ENCODE data around the gene PRMT9. TPM values are rescaled to one million over a fixed set of nuclear protein-coding genes. Genes with fewer than 3 reads are reported as not detected.
A peak's percentile ranks its signal among the peaks of the same experiment; 100 is the strongest.

The PRMT9 gene
- total RNA-seq, 1 donor from 2014 or later: 5.1 TPM

DNA sequence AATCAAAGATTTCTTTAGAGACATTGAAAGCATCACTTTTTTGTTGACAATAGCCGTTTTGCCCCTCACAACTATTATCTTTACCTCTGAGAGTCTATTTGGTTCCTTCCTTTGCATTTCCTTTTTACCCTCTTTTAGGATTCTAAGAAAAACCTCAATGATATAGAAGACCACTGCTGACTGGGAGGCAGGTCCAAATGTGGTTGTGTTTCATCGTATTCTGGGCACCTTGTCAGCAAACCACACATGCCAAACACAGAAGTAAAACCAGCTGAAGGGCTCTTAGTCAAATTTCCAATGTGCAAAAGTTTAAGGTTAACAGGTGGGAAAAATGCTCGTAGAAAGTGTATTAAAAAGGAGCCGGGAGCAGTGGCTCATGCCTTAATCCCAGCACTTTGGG lies 5.1 kb upstream of the PRMT9 start:
- intact Hi-C loops (cut with micrococcal nuclease): no loop called here
- no peak for DNase-seq
- no peak for ATAC-seq

DNA sequence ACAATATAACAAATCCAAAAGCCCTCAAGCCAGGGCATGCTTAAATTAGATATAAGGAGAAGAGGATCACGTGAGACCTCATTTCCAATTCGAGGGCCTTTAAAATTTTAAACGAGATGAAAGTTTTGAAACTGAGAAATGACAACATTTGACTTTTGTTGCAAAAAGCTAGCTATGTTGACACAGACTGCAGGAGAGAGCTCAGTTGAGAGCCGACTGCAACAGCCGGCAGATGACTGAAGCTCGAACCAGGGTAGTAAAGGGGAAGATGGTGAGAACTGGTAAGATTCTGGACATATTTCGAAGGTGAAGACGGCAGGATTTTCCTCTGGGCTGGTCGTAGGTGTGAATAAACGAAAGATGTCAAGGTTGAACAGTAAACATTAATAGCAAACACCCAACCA lies 773 bp downstream of the PRMT9 start:
- DNase-seq (no peak), ATAC-seq (peak; percentile 53)
- intact Hi-C loops (cut with micrococcal nuclease): no loop called here

DNA sequence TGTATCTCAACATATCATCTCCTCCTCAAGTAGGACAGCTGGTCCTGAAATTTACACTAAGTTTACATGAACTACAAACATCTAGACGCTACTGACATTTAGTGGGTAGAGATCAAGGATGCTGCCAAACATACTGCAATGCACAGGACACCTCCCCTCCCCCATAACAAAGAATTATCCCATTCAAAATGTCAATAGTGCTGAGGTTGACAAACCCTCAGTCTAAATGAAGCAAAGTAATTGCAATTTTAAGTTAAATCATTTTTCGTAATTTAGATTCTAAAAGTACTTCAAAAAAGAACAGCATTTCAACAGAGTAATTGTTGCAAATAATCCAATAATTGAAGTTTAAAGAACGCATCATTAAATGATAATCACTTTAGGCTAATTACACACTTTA lies 1.2 kb downstream of the PRMT9 start:
- intact Hi-C loops (cut with micrococcal nuclease): no loop called here
- ATAC-seq (no peak), DNase-seq (no peak)

DNA sequence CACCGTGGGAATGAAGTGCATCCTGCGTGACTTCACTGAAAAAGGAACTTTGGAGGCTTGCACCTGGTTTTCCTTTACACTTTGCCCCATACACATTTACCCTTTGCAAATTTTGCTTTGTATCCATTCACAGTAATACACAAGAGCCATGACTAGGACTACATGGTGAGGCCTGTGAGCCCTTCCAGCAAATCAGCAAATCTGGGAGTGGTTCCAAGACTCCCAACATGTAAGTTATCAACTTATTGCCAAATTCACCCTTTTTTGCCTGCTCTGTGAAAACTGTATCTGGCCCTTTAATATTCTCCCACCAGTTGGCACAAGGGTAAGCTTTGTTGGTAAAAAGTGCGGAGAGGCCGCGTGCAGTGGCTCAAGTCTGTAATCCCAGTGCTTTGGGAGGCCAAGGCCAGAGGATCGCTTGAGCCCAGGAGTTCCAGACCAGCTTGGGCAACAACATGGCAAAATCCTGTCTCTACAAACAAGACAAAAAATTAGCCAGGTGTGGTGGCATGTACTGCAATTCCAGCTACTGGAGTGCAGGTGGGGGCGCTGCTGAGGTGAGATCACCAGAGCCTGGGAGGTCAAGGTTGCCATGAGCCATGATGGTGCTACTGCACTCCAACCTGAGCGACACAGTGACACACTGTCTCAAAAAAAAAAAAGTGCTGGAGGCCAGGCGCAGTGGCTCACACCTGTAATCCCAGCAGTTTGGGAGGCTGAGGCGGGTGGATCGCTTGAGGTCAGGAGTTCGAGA lies 5.0 kb downstream of the PRMT9 start:
- DNase-seq: no peak
- intact Hi-C loops (cut with micrococcal nuclease): no loop called here
- ATAC-seq: no peak

DNA sequence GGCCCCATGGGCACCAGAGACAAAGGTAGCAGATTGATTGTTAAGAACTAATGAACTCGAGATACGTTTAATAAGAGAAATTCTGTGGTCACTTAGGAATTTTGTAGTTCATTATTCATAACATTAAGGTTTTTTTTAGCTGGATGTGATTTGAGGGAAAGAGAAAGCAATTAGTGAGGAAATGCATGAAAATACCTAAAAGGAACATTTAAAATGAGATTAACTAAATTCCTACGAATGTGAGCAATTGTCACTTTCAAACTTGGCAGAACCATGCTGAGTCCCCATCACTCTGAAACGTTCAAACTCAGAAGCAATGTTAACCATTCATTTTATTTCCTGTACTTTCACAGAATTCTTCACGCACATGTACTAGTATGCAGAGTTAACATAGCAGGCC lies 5.9 kb downstream of the PRMT9 start:
- ATAC-seq: no peak
- no peak for DNase-seq
- intact Hi-C loops (cut with micrococcal nuclease): no loop called here

DNA sequence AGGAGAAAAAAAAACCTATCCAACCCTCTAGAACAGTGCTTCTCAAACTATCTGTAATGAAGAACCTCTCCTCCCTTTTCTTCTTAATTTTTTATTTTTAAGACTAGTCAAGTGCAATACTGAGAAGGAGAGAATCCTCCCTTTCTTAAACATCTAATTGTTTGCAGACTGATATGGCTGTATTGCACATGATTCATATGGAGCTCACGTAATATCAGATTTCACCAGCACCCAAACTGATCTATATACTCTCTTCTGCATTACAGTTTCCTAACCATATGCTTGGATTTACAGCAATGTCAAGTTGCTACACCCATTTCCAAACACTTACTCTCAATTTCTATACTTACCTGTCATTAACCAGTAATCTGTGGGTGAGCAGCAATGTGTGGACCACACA lies 9.5 kb downstream of the PRMT9 start:
- ATAC-seq: no peak
- DNase-seq: no peak
- intact Hi-C loops (cut with micrococcal nuclease): no loop called here

DNA sequence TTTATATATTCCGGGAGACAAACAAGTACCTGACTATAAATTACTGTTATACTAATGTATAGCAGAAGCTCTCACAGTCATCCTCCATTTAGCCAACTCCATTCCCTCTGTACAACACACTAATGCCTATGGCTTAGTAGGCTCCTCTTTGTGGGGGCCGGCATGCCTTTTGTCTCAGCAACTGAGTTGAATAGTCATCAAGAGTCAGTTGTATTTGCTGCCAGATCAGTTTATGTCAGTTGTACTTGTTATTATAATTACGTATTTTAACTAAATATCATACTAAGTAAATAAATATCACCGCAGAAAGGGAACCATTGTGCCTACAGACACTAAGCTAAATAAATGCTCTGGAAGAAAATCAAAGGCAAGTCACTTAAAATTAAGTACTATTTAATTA lies 9.9 kb downstream of the PRMT9 start:
- intact Hi-C loops (cut with micrococcal nuclease): no loop called here
- DNase-seq: no peak
- no peak for ATAC-seq

DNA sequence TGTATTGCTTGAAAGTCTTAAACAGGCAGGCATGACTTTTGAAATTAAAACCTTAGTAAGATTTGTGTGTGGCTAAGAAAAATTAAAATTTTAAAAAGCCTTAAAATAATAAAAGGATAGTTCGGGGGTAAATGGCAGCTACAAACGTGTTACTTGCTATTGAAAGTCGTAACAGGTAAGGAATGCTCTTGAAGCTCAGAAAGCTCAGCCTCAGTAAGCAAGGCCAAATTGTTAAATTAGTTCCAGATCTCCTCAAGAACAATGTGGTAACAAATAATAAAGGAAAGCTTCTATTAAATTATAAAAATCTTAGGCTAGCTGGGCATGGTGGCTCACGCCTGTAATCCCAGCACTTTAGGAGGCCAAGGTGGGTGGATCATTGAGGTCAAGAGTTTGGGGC lies 25.5 kb downstream of the PRMT9 start:
- intact Hi-C loops (cut with micrococcal nuclease): no loop called here
- no peak for ATAC-seq
- no peak for DNase-seq

DNA sequence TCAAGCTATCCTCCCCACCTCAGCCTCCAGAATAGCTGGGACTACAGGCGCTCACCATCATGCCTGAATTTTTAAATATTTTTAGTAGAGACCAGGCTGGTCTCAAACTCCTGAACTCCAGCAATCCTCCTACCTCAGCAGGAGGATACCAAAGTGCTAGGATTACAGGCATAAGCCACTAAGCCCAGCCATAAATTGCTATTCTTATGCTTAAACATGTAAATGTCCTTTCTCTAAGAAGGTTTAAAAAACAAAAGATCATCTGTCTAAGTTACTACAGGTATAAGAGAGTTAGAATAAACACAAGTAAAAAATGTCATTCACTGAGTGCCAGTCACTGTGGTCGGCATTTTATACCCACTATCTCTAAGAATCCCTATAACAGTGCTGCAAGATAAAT lies 28.3 kb downstream of the PRMT9 start:
- DNase-seq (no peak), ATAC-seq (no peak)
- intact Hi-C loops (cut with micrococcal nuclease): no loop called here

DNA sequence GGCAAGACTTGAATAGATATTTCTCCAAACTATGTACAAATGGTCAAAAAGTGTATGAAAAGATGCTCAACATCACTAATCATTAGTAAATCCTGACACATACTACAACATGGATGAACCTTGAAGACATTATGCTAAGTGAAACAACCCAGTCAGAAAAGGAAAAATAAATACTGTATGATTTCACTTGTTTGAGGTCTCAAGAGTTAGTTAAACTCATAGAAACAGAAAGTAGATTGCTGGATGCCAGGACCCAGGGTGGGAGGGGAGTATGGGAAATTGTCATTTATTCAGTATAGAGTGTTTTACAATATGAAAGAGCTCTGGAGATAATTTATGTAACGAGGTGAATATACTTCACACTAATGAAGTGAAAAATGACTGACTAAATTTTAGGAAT lies 32.4 kb downstream of the PRMT9 start:
- intact Hi-C loops (cut with micrococcal nuclease): no loop called here
- ATAC-seq: no peak
- no peak for DNase-seq

DNA sequence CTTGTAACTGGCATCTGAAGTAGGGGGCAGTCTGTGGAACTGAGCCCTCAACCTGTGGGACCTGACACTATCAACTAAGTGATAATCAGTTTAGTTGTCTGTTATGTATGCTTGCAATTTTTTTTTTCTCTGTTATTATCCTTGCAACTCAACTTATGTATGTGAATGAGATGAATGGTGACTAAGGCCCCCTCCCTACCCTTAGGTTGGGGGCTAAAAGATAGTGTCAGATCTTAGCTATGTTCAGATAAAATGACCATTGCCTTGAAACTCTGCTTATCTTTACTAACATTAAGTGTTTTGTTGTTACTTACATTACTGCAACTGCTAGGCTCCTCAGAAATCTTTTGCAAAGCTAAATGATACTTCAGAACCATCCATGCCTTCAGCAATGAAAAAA lies 35.3 kb downstream of the PRMT9 start:
- ATAC-seq: no peak
- intact Hi-C loops (cut with micrococcal nuclease): no loop called here

DNA sequence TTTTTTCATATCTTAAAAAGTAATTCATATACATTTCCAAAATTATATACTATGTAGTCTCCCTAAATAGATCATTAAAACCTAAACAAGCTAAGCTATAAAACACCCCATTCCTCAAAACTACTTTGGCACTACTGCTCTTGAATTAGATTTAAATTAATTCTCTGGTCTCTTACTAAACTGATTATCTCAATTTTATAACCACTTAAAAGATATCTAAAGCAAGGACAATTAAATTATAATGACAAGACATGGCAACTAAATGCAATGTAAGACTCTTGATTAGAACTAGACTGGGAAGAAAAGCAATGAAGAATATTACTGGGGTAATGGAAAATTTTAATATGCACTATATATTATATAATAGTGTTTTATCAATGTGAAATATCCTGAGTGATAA lies 38.9 kb downstream of the PRMT9 start:
- no peak for DNase-seq
- no peak for ATAC-seq
- intact Hi-C loops (cut with micrococcal nuclease): no loop called here

More for the DNA sequence above, 35.3 kb downstream of the PRMT9 start:
- DNase-seq: no peak

DNA sequence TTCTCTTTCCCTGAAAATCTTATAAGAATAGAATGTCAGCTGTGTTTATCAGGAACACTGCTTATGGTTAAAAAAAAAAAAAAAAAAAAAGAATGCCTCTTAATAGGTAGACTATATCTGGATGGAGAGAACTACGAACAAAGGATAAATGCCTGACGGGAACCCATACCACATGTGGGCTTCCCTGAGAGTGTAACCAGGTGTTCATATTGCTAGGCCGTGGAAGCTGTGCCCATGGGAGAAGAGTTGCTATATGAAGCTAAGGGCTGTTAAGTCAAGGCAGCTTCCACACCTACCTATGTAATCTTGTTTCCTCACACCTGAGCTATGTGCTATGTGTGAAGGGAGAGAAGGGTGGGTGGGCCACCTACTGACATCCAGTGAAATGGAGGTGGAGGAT lies 39.5 kb downstream of the PRMT9 start:
- ATAC-seq: no peak
- intact Hi-C loops (cut with micrococcal nuclease): no loop called here
- no peak for DNase-seq

DNA sequence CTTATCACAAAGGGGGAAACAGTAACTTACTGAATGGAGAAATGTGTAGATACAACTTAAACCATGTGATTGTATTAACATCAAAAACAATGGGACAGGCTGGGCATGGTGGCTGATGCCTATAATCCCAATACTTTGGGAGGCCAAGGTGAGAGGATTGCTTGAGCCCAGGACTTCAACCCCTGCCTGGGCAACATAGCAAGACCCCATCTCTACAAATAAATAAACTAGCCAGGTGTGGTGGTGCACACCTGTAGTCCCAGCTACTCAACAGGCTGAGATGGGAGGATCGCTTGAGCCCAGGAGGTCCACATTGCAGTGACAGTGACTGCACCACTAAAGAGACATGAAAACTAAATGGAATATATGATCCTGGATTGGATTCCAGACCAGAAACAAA lies 40.3 kb downstream of the PRMT9 start:
- ATAC-seq: no peak
- intact Hi-C loops (cut with micrococcal nuclease): no loop called here
- DNase-seq: no peak

DNA sequence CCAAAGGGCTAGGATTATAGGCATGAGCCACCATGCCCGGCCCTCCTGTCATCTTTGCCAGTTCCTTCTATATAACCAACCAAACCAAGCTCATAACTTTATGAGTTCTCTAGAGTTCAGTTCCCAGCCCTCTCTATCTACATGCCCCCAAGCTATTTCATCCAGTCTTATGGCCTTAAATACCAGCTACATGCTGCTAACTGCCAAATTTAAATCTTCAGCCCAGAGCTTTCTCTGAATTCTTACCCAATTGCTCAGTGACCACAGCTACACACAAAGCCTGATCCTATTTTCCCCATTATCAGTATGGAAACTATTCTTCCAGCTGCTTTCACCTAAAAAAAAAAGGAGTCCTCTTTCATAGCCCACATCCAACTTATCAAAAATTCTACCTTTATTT lies 43.6 kb downstream of the PRMT9 start:
- no peak for DNase-seq
- no peak for ATAC-seq
- intact Hi-C loops (cut with micrococcal nuclease): no loop called here

DNA sequence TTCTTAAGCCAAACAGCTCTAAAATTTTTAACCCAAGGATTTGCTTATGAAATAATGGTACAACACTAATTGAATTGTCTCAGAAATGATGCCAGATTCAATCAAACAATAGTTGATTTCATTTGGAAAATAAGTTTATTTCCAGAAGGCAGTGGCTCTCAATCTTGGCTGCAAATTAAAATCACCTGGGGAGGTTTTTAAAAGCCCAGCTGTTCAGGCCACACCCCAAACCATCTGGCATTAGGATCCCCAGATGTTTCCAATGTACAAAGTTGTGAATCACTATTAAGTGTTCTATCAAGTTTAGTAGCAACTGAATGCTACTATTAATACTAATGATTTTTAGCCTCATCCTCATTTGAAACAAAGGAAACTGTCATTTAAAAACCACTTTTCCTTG lies 44.6 kb downstream of the PRMT9 start:
- intact Hi-C loops (cut with micrococcal nuclease): no loop called here
- DNase-seq (no peak), ATAC-seq (no peak)

DNA sequence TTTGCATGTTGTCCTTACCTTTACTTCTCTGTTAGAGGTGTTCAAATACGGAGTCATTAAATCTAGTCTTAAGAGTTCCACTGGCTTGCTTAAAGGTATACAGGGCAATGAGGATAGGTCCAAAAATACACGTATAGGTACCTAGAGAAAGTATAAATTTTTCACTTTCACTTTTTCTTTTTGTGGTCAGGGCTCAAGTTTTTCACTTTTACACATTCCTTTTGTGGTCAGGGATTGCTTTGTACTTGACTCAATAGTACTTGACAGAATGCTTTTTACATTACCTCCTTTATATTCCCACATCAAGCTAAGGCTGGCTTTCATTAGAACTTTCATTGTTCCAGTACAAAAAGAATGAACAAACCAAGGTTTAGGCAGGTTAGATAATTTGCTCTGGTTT lies 45.0 kb downstream of the PRMT9 start:
- ATAC-seq (no peak), DNase-seq (no peak)
- intact Hi-C loops (cut with micrococcal nuclease): no loop called here

DNA sequence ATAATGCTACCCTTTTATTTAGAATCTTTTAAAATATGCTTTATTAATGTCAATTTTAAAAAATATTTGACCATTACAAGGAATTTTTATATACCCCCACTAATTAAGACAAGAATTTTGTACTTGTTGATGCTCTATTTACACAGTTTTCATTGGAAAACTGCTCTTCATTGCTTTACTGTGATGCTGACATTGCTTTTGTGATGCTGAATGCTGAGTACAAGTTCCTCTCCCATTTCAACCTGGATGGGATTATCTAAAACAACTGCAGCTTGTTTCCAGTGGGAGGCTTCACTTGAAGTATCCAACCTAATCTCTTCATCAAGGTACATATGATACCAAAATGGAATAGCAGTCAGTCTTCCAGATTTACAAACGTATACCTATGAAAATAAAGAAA lies 45.6 kb downstream of the PRMT9 start:
- DNase-seq (no peak), ATAC-seq (no peak)
- intact Hi-C loops (cut with micrococcal nuclease): no loop called here

DNA sequence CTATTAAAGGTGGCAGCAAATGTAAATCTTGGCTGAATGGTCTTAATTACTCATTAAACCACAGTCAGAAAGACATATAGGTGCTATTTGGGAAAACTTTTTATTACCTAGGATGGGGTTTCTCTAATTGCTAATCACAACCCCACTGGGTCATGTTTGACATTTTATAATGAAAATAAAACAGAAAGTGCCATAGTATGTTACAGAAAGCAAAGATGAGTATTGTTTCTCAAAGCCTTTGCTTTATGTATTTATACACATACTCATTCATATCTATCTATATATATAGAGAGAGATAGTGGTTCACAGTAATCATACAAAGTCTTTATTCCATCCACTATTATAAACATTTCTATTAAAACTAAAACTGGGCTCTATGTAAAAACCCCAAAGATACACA lies 48.6 kb downstream of the PRMT9 start:
- DNase-seq: no peak
- intact Hi-C loops (cut with micrococcal nuclease): no loop called here
- ATAC-seq: no peak

DNA sequence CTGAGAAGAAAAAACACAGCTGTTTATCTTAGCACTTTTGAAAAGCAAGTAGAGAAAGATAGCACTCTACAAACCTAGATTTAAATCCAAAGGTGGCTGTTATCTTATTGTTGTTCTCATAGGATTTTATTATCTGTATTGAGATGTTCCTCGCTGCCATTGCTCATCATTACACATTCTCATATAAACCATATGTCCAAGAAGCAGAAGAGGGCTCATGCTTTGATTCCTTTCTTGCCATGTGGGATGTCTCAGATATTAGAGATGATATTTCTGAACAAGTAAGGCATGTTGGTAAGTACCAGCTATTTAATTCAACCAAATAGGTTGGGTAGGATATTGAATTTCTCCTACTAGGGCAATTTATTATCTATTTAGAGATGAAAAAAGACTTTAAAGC lies 50.3 kb downstream of the PRMT9 start:
- intact Hi-C loops (cut with micrococcal nuclease): no loop called here
- ATAC-seq (no peak), DNase-seq (no peak)

DNA sequence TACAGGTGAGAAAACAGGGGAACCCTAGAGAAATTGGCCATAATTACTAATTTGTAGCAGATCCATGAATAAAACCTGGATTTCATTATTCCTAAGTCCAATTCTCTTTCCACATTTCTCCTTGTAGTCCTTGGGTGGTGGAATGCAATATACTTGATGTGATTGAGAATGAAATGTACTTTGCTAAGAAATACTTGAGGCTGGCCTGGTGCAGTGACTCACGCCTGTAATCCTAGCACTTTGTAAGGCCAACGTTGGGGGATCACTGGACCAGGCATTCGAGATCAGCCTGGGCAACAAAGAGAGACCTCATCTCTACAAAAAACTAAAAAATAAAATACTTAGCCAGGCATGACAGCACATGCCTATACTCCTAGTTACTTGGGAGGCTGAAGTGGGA lies 50.9 kb downstream of the PRMT9 start:
- no peak for DNase-seq
- no peak for ATAC-seq
- intact Hi-C loops (cut with micrococcal nuclease): no loop called here
